GM19025 (cell line): ENCODE results near the gene S100A14.

Experiments used
- ATAC-seq: cut with Tn5 transposase; IDR thresholded peaks from one replicate; pipeline ENCODE4 v1.9.1; 2021; ENCODE audit warnings: mild to moderate bottlenecking, low read depth, moderate library complexity; ENCODE audit not compliant: unreplicated experiment

Gene S100A14

GRCh38 chr1:153616144-153616916 is at the start of gene S100A14:
Gene S100A14 (minus strand): TSS chr1:153616325. CDS start chr1:153615858, 467 bp downstream.
- no peak for ATAC-seq

GRCh38 chr1:153663211-153663610 is 47.1 kb upstream of the S100A14 start:
- ATAC-seq = no peak

GRCh38 chr1:153662269-153662668 is 46.1 kb upstream of the S100A14 start:
- no peak for ATAC-seq

DNA sequence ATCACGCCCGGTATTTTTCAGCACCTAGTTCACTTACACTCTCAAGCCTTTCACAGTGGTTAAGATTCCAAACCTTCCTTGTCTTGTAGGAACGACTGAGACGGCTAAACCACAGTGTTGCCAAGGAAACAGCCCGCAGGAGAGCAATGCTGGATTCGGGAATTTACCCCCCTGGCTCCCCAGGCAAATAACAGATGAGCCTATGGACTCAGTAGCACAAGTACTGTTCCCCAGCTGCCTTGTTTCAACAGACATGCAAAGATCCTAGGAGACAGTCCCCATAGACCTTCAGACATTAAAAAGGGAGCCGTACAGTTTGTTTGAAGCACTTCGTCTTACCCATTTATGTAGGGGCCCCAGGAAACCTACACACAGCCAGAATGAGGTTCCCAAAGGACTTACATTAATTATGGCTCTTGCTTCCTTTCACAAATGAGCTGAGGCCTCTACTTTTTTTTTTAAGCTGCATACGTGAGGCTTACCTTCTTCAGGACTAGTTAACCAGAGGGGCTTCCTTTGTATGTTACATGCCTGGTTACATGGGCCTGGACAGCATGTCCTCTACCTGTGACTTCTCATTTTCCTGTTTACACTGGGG is 45.1 kb upstream of the S100A14 start:
- ATAC-seq = no peak

DNA sequence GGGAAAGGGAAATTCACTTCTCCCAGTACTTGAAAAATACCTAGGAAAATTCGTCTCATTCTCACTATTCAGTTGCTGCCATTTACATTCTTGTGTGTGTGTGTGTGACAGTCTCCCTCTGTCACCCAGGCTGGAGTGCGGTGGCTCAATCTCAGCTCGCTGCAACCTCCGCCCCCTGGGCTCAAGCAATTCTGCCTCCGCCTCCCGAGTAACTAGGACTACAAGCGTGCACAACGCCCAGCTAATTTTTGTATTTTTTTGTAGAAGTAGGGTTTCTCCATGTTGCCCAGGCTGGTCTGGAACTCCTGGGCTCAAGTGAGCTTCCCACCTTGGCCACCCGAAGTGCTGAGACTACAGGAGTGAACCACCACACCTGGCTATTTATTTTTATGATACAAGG is 43.5 kb upstream of the S100A14 start:
- no peak for ATAC-seq

- no peak for ATAC-seq
Observed at GRCh38 chr1:153659175-153659534, 43.0 kb upstream of the S100A14 start.

- ATAC-seq = peak; percentile 90
Observed at GRCh38 chr1:153658400-153659174, 42.5 kb upstream of the S100A14 start, which contains the start of gene SNAPIN. Gene SNAPIN (plus strand): TSS chr1:153658703. CDS start chr1:153658744, 41 bp downstream.

- no peak for ATAC-seq
Observed at GRCh38 chr1:153655333-153655732, 39.2 kb upstream of the S100A14 start.

DNA sequence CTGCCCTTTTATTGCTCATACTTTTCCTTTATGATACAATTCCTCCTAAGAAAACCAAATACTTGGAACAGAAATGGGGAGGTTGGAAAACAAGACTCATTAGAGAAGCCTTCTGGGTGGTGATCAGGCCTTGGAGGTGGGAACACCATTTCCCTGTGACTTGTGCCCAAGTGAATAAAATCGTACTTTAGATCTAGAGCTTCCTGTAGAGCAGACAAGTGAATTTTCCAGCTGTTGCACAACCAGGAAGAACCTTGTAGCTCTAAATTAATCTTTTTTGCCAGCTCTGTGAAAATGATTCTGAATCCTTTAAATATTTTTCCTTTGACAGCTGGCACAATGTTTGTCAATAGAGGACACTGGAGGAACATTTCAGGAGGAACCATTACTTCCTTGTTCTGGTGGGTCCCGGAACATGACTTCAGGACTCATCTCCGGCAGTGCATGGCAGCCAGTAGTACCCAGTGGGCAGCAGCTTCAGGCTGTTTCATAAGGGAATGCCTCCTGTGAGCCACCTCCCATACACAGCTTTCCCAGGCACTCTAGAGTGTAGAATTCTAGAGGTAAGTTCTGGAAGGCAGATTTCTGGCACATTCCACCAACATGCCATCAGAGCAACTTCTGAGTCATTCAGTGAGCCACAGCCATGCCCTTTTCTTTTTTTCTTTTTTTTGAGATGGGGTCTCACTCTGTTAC is 36.8 kb upstream of the S100A14 start:
- no peak for ATAC-seq

DNA sequence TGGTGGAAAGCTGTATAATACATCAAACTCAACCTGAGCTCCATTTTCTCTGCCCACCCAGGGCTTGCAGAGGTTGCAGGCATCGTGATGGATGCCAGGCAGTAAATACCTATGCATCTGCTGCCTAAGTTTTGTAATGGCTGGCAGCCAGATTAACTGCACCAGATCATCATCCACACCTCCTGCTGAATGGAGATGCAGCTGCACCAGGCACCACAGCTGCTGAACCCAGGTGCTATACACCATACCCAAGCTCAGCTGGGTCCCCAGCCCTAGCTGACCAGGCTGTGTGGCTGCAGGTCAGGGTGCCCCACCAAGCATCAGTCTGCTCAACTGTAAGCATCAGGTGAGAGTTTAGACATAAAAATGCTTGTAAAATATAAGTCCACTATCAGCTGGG is 35.6 kb upstream of the S100A14 start:
- ATAC-seq = no peak

DNA sequence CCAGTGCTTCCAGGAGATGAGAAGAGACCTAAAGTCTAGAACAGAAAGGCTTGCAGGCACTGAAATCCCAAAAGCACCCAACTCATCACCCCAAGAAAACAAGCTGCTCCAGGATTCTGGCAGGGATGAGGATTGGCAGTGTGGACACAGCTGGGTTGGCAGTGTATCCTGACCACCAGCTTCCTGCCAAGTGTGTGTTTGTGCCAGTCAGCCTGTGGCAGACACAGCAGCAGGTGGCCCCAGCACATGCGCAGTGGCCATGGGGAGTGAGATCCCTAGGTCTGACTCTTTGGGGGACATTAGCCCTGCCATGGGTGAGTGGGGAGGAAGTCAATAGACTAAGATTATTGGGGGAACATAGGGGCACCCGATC is 33.7 kb upstream of the S100A14 start:
- ATAC-seq = no peak

GRCh38 chr1:153649137-153649862 is 33.2 kb upstream of the S100A14 start:
- no peak for ATAC-seq

DNA sequence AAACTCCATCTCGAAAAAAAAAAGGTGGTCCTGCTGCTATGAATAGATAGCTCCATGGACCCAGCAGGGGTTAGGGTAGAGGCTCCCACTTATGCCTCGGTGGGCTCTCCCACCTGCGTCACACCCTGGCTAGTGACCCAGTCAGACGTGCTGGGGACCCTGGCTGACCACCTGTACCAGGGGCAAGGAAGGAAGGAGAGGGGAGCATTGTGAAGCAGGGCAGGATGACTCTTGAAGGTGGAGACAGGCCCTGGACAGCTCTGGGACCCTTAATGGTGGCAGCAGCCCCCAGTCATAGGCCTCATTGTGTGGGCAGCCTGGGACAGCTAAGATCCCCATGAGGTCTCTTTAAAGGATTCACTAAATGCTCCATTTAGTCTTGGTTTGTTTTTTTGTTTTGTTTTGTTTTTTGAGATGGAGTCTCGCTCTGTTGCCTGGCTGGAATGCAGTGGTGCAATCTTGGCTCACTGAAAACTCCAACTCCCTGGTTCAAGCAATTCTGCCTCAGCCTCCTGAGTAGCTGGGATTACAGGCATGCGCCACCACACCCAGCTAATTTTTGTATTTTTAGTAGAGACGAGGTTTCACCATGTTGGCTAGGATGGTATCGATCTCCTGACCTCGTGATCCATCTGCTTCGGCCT is 32.0 kb upstream of the S100A14 start:
- ATAC-seq = no peak

DNA sequence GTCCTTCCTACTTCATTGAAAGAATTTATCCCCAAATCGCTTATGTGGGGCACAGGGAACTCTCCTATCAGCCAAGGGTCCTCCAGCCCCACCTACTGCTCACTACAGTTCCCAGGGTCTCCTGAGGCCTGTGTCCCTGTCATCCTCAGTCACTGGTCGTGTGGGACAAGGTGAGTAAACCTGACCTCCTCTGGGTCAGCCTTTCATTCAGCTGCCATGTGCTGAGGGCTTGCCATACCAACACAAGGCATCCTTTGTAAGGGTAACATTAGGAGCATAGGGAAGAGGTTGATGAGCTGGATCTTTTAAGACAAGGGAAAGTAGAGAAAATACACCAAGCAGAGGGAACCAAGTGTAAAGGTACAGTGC is 31.2 kb upstream of the S100A14 start:
- no peak for ATAC-seq

- no peak for ATAC-seq
Observed at GRCh38 chr1:153646672-153647345, 30.7 kb upstream of the S100A14 start.

DNA sequence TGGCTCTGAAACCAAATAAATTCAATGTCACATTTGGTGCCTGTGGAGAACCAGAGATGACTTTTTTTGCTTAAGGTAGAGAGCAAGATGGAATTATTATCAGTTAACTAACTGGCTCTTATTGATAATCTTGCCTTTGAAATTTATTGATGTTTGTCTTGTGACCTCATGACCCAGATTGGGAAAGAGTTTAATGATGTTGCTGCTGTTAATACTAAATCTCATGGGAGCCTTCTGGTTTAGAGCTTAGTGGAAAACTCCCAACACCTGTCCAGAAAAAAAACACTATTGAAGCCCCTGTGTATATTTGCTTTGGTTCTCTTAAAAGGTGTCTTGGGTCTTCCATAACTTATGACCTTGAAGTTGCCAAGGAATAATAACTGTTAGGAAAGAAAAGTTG is 27.7 kb upstream of the S100A14 start:
- no peak for ATAC-seq

- no peak for ATAC-seq
Observed at GRCh38 chr1:153643100-153643499, 27.0 kb upstream of the S100A14 start.

DNA sequence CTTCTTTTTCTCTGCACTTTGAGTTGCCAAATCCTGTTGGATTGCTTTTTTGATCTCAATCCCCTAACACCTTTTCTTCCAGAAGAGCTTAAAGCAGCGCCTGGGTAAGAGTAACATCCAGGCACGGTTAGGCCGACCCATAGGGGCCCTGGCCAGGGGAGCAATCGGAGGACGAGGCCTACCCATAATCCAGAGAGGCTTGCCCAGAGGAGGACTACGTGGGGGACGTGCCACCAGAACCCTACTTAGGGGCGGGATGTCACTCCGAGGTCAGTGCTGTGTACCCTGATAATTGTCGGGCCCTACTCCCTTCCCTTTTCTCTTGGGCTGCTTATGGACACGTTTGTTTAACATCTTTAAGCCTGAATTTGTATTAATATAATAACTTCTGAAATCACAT is 26.0 kb upstream of the S100A14 start:
- no peak for ATAC-seq

GRCh38 chr1:153640861-153641260 is 24.7 kb upstream of the S100A14 start:
- ATAC-seq = no peak
